Natural killer cell treated with Interleukin-12 subunit alpha and Interleukin-12 subunit beta and Interleukin-15 and Interleukin-18, amount 100 ng/mL, for 72 hours (primary cell): ENCODE data around the gene RDH13. TPM values are rescaled to one million over a fixed set of nuclear protein-coding genes. Genes with fewer than 3 reads are reported as not detected.
A peak's percentile ranks its signal among the peaks of the same experiment; 100 is the strongest.
"Not testable (repeated sequence)": the region's sequence is repeated elsewhere in the genome, so short reads cannot be mapped to it uniquely, and the experiment has no call there.

Experiments used
- ATAC-seq, 2 donors: fragments of 150-1000 bp; cut with Tn5 transposase in 1 of 2; sonication (Bioruptor Pico), chemical (Tn5 transposase) in 1 of 2; 2 replicates each; pipeline ENCODE4 v1.10.0; 2021
- DNase-seq: peaks from one replicate; pipeline ENCODE4 v3.0.0; 2022; ENCODE audit warnings: low spot score
- H3K27ac Mint-ChIP-seq, 2 donors: 1 replicate in 1 of 2; 2 replicates in 1 of 2; pipeline ENCODE4 v1.8.0; 2022; ENCODE audit warnings: mixed read lengths in 2 of 2, mild to moderate bottlenecking in 1 of 2, moderate library complexity in 1 of 2
- H3K27me3 Mint-ChIP-seq, 2 donors: 1 replicate in 1 of 2; 2 replicates in 1 of 2; pipeline ENCODE4 v1.8.0; 2022; ENCODE audit warnings: mixed read lengths in 2 of 2
- H3K36me3 Mint-ChIP-seq: one replicate; pipeline ENCODE4 v1.8.0; 2022; ENCODE audit warnings: mixed read lengths
- H3K4me1 Mint-ChIP-seq, 2 donors: 1 replicate in 1 of 2; 2 replicates in 1 of 2; pipeline ENCODE4 v1.8.0; 2022; ENCODE audit warnings: low read depth in 2 of 2, mixed read lengths in 2 of 2, mild to moderate bottlenecking in 1 of 2
- H3K4me3 Mint-ChIP-seq: one replicate; pipeline ENCODE4 v1.8.0; 2022; ENCODE audit warnings: mixed read lengths
- H3K9me3 Mint-ChIP-seq: 2 replicates; pipeline ENCODE4 v1.8.0; 2022; ENCODE audit warnings: mixed read lengths
- total RNA-seq, 2 donors: library from RNA; stranded (reverse); gene quantifications; one replicate each; pipeline ENCODE4 v1.2.3, GENCODE V29; 2022

RDH13 gene
- total RNA-seq, 2 donors from 2014 or later: 13.4 to 31.0 TPM

DNA sequence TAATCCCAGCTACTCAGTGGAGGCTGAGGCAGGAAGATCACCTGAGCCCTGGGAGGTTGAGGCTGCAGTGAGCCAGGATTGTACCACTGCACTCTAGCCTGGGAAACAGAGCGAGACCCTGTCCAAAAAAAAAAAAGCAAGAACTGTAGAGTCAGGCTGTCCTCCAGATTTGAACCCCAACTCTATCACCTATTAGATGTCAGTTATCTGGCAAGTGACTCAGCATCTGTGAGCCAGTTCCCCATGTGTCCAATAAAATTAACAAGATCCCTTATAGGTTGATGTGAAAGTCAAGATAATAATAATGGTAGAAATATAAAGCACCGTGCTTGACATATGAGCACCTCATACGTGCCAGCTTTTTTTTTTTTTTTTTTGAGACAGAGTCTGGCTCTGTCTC is 46.9 kb downstream of the RDH13 start:
- H3K4me1 Mint-ChIP-seq: peaks cover 19 to 40% of the 10 kb centered on the region in 2 donors
- H3K27ac Mint-ChIP-seq: no peak overlapping the region
- ATAC-seq: no peak
- no peak overlapping the region for H3K4me3 Mint-ChIP-seq
- no peaks in the 10 kb centered on the region for H3K36me3 Mint-ChIP-seq
- no peak for DNase-seq
- H3K9me3 Mint-ChIP-seq: no peaks in the 10 kb centered on the region
- H3K27me3 Mint-ChIP-seq: no peaks in the 10 kb centered on the region

DNA sequence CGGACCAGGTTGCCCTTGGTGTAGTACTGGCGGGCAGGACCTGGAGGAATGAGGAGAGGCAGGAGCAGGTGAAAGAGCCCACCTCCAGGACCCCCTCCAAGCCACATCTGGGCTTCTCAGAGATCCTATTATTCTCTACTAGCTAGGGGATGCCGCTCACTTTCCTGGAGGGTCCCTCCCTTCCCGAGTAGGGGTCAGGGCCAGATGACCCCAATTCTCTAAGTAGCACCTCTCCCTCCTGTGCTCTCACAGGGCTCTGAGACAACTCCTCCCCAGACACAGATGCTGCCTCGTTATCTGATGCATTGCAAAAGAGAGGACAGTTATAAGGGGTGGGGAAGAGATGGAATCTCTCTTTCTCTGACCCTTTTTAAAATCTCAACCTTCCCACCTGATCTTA is 47.8 kb downstream of the RDH13 start:
- no peaks in the 10 kb centered on the region for H3K36me3 Mint-ChIP-seq
- peaks cover 26 to 43% of the 10 kb centered on the region in 2 donors for H3K4me1 Mint-ChIP-seq
- H3K9me3 Mint-ChIP-seq: no peaks in the 10 kb centered on the region
- H3K4me3 Mint-ChIP-seq: no peak overlapping the region
- ATAC-seq: peak; percentile 13 to 40
- DNase-seq: no peak
- peak overlapping the region in 1 of 2 donors; percentile 57 for H3K27ac Mint-ChIP-seq
- no peaks in the 10 kb centered on the region for H3K27me3 Mint-ChIP-seq

DNA sequence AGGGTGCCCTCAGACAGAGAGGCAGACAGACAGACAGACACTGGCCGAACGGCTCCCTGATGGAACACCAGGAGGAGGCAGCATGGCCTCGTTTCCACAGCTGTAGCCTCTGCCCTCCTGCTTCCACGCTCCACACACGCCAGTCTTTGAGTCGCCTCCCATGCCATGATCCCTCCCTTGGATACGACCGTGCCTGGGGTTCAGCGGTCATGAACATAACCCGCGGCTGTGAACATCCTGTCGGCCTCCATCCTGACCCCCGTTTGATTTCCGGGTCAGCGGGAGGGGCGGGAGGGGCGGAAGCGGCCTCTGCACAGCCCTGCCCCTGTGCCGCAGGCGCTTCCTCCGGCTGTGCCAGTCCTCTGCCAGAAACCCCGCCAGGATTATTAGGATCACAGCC is 48.2 kb downstream of the RDH13 start:
- Mint-ChIP-seq H3K4me3 (no peak overlapping the region), H3K4me1 (peaks cover 26 to 43% of the 10 kb centered on the region in 2 donors), H3K27ac (peak overlapping the region in 1 of 2 donors; percentile 57), H3K36me3 (peaks cover under 1% of the 10 kb centered on the region), H3K27me3 (no peaks in the 10 kb centered on the region), H3K9me3 (no peaks in the 10 kb centered on the region)
- DNase-seq (no peak), ATAC-seq (peak; percentile 48 to 75)

DNA sequence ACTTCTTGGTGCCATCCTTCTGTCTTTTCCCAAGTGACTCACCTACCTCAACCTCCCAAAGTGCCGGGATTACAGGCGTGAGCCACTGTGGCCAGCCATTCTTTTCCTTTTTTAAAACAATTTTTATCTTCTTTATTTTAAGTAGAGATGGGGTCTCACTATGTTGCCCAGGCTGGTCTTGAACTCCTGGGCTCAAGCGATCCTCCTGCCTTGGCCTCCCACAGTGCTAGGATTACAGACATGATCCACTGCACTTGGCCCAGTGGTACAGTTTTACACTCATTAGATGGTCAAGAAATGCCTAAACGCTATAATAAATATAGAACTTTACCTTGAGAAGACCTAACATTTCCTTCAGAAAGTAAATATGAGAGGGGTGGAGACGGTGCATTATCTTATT is 49.4 kb downstream of the RDH13 start:
- Mint-ChIP-seq H3K36me3 (peaks cover 12% of the 10 kb centered on the region), H3K9me3 (no peaks in the 10 kb centered on the region), H3K27me3 (no peaks in the 10 kb centered on the region), H3K4me3 (no peak overlapping the region), H3K4me1 (peaks cover 35 to 54% of the 10 kb centered on the region in 2 donors), H3K27ac (peak overlapping the region in 1 of 2 donors; percentile 42)
- ATAC-seq (no peak), DNase-seq (no peak)

DNA sequence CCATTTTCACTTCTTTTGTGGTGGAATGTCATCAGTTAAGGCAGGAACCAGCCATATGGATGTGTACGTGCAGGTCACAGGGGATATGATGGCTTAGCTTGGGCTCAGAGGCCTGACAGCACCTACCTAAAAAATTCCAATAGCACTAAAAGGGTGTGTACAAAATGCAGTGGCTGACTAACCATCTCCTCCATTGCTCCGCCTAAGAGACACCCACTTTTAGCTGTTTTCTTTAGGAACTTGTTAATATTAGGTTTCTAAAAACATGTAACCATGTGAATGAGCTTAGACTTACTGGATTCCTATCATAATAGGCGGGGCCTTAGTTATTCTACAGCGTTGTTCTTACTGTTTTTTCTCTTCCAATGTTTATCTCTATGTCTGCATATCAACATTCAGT is 50.6 kb downstream of the RDH13 start:
- no peak for DNase-seq
- no peak overlapping the region for H3K27ac Mint-ChIP-seq

DNA sequence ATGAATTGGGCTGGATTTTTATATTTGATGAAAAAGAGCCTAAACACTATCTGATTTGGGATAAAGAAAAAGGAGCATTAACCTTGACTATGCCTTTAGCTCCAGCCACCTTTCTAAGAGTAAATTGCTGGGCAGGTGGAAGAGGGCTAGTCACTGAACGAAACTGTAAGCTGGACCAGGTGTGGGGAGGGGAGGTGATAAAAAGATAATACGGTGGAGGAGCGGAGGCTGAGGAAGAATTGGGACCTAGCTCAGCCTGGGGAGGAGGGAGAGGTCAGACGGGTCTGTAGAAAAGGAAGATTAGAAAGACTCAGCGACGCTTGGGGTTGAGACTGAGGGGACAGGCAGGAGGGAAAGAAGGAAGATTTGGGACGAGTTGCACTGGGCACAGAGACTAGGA is 52.4 kb downstream of the RDH13 start:
- H3K9me3 Mint-ChIP-seq, H3K27me3 Mint-ChIP-seq, ATAC-seq, H3K4me3 Mint-ChIP-seq, H3K27ac Mint-ChIP-seq, DNase-seq: not testable (repeated sequence)
- peaks cover 60 to 68% of the 10 kb centered on the region in 2 donors for H3K4me1 Mint-ChIP-seq
- H3K36me3 Mint-ChIP-seq: peaks cover 36% of the 10 kb centered on the region

More for the DNA sequence above, 50.6 kb downstream of the RDH13 start:
- Mint-ChIP-seq H3K9me3 (no peaks in the 10 kb centered on the region), H3K27me3 (no peaks in the 10 kb centered on the region), H3K36me3 (peaks cover 25% of the 10 kb centered on the region), H3K4me1 (peaks cover 46 to 61% of the 10 kb centered on the region in 2 donors), H3K4me3 (no peak overlapping the region)
- ATAC-seq: no peak

DNA sequence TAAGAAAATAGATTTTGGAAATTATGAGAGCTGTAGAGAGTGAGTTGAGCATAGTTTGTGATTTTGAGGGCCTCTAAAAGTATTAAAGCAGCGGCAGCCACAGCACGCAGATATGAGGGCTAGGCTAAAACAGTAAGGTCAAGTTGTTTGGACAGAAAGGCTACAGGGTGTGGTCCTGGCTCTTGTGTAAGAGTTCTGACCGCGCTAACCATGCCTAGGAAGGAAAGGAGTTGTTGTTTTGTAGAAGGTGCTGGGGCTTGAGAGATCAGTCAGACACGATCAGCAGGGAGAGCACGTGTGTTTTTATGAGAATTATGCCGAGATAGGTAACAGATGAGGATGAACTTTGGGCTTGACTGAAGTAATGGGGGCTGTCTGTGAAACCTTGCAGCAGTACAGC is 54.2 kb downstream of the RDH13 start:
- H3K9me3 Mint-ChIP-seq, ATAC-seq, DNase-seq, H3K27me3 Mint-ChIP-seq: not testable (repeated sequence)
- peaks cover 41% of the 10 kb centered on the region for H3K36me3 Mint-ChIP-seq
- H3K4me3 Mint-ChIP-seq: peak overlapping the region; percentile 91
- H3K4me1 Mint-ChIP-seq: peaks cover 61 to 73% of the 10 kb centered on the region in 2 donors
- peak overlapping the region; percentile 86 to 87 for H3K27ac Mint-ChIP-seq

DNA sequence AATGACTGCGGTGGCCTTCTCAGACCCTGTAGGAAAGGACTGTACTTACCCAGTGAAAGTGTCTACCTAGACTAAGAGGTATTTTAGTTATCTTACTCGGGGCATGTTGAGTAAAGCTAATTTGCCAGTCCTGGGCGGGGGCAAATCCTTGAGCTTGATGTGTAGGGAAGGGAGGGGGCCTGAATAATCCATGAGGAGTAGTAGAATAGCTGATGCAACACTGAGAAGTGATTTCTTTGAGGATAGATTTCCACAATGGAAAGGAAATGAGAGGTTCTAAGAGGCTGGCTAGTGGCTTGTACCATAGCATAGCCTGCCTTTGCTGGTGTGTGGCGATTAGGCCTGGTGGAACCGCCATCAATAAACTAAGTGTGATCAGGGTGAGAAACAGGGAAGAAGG is 54.8 kb downstream of the RDH13 start:
- ATAC-seq, H3K27me3 Mint-ChIP-seq, DNase-seq, H3K9me3 Mint-ChIP-seq: not testable (repeated sequence)
- Mint-ChIP-seq H3K4me1 (peaks cover 61 to 69% of the 10 kb centered on the region in 2 donors), H3K36me3 (peaks cover 47% of the 10 kb centered on the region), H3K4me3 (peak overlapping the region; percentile 91), H3K27ac (peak overlapping the region; percentile 86 to 87)

DNA sequence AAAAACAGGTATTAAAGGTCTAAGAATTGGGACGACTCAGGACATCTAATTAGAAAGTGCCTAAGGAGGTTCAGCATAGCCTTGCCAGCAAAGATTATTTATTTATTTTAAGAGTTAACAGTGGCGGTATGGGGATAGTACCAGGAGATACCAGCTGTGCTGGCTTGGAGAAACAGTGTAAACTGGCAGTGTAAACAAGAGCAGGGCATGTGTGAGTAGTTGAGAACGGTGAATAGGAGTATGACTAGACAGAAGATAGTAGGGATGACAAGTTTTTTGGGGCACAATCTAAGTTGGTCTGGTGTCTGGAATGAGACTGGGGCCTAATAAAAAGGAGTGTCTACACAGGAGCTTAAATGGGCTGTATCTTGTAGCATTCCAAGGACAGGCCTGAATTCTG is 55.4 kb downstream of the RDH13 start:
- Mint-ChIP-seq H3K36me3 (peaks cover 48% of the 10 kb centered on the region), H3K27ac (peak overlapping the region; percentile 86 to 87)
- not testable (repeated sequence) for DNase-seq

DNA sequence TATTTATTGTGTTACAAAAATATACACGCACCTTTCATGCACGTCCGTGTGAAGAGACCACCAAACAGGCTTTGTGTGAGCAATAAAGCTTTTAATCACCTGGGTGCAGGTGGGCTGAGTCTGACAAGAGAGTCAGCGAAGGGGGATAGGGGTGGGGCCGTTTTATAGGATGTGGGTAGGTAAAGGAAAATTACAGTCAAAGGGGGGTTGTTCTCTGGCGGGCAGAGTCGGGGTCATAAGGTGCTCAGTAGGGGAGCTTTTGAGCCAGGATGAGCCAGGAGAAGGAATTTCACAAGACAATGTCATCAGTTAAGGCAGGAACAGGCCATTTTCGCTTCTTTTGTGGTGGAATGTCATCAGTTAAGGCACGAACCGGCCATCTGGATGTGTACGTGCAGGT is 56.2 kb downstream of the RDH13 start:
- H3K27ac Mint-ChIP-seq: peak overlapping the region; percentile 86 to 87
- peak overlapping the region; percentile 91 for H3K4me3 Mint-ChIP-seq
- peaks cover 58 to 63% of the 10 kb centered on the region in 2 donors for H3K4me1 Mint-ChIP-seq
- not testable (repeated sequence) for ATAC-seq, H3K9me3 Mint-ChIP-seq, H3K27me3 Mint-ChIP-seq, DNase-seq
- peaks cover 53% of the 10 kb centered on the region for H3K36me3 Mint-ChIP-seq

More for the DNA sequence above, 55.4 kb downstream of the RDH13 start:
- Mint-ChIP-seq H3K4me3 (peak overlapping the region; percentile 91), H3K4me1 (peaks cover 61 to 69% of the 10 kb centered on the region in 2 donors)
- not testable (repeated sequence) for ATAC-seq, H3K27me3 Mint-ChIP-seq, H3K9me3 Mint-ChIP-seq

DNA sequence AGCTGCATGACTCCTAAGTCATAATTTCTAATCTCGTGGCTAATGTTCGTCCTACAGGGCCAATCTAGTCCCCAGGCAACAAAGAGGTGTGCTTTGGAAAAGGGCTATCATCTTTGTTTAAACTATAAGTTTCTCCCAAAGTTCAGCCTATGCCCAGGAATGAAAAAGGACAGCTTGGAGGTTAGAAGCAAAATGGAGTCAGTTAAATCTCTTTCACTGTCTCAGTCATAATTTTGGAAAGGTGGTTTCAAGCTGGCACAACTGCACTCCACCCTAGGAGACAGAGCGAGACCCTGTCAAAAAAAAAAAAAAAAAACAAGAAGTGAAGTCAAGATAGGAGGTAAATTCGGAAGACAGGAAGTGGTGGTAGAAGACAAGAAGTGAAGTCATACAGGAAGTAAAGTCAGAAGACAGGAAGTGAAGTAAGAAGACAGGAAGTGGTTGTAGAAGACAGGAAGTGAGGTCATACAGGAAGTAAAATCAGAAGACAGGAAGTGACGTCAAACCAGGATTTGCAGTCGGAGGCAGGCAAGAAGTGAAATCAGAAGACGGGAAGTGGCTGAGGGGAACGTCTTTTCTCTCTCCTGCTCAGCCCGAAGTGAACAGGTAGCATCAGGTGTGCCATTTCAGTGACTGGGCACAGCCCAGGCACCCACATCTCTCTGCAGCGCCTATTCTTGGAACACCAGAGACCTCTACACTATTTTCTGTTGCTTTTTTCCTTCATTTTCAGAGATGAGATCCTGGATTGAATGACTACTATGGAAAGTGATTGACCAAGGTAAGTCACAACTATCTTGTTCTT is 57.1 kb downstream of the RDH13 start:
- Mint-ChIP-seq H3K4me3 (peak overlapping the region; percentile 91), H3K36me3 (peaks cover 58% of the 10 kb centered on the region), H3K9me3 (peaks cover 8% of the 10 kb centered on the region), H3K27ac (peak overlapping the region; percentile 86 to 87), H3K27me3 (no peaks in the 10 kb centered on the region), H3K4me1 (peaks cover 50 to 54% of the 10 kb centered on the region in 2 donors)
- ATAC-seq: peak; percentile 96 to 99
- DNase-seq: peak; percentile 82

DNA sequence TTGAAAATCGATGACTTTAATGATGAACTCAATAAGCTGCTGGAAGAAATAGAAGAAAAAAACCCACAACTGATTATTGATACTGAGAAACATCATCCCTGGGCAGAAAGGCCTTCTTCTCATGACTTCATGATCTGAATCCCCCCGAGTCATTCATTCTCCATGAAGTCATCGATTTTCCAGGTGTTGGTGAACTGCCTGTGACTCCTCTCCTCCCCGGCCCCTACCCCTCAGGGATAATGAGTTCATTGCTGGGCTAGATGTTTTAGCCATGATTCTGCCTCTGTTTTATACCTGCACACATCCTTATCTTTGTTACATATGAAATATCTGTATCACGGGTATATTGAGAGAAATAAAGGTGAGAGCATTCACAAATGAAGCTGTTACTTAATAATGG is 62.2 kb downstream of the RDH13 start:
- peaks cover 4% of the 10 kb centered on the region for H3K9me3 Mint-ChIP-seq
- DNase-seq (no peak), ATAC-seq (no peak)
- H3K27ac Mint-ChIP-seq: no peak overlapping the region
- H3K4me1 Mint-ChIP-seq: peaks cover 8 to 18% of the 10 kb centered on the region in 2 donors
- H3K27me3 Mint-ChIP-seq: no peaks in the 10 kb centered on the region
- peaks cover 34% of the 10 kb centered on the region for H3K36me3 Mint-ChIP-seq
- no peak overlapping the region for H3K4me3 Mint-ChIP-seq

DNA sequence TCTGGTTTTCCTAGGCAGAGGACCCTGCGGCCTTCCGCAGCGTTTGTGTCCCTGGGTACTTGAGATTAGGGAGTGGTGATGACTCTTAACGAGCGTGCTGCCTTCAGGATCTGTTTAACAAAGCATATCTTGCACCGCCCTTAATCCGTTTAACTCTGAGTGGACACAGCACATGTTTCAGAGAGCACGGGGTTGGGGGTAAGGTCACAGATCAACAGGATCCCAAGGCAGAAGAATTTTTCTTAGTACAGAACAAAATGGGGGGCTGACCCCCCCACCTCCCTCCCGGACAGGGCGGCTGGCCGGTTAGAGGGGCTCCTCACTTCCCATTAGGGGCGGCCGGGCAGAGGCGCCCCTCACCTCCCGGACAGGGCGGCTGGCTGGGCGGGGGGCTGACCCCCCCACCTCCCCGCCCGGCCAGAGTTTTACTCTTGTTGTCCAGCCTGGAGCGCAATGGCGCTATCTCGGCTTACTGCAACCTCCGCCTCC is 64.2 kb downstream of the RDH13 start:
- not testable (repeated sequence) for H3K9me3 Mint-ChIP-seq, H3K4me3 Mint-ChIP-seq, H3K4me1 Mint-ChIP-seq, DNase-seq, H3K27ac Mint-ChIP-seq, H3K27me3 Mint-ChIP-seq, ATAC-seq
- H3K36me3 Mint-ChIP-seq: peaks cover 31% of the 10 kb centered on the region

DNA sequence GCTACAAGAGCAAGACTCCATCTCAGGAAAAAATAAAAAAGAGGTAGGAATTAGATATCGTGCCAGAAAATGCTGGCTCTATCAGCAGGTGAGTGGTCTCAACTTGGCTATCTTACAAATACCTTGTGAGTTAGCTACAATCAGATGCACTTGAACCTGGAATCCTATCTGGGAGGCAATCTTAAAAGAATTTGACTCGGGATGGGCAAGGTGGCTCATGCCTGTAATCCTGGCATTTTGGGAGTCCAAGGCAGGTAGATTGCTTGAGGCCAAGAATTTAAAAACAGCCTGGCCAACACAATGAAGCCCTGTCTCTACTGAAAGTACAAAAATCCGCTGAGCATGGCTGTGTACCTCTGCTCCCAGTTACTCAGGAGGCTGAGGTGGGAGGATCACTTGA is 67.4 kb downstream of the RDH13 start:
- Mint-ChIP-seq H3K27me3 (no peaks in the 10 kb centered on the region), H3K36me3 (peaks cover 21% of the 10 kb centered on the region), H3K4me1 (peaks cover 8 to 13% of the 10 kb centered on the region in 2 donors), H3K4me3 (no peak overlapping the region), H3K9me3 (no peaks in the 10 kb centered on the region), H3K27ac (no peak overlapping the region)
- no peak for DNase-seq
- ATAC-seq: no peak
